Measurements from ENCODE around the gene ANGPTL2. TPM values are rescaled to one million over a fixed set of nuclear protein-coding genes. Genes with fewer than 3 reads are reported as not detected.

Gene ANGPTL2
- total RNA-seq, 1 donor from 2014 or later, result 52.3 TPM

GRCh38 chr9:127079446-127080140 is 42.8 kb downstream of the ANGPTL2 start:
- no peak for DNase-seq (ENCODE audit: extremely low read depth, low read depth, low spot score)

- DNase-seq (ENCODE audit: extremely low read depth, low read depth, low spot score), result no peak
Observed at GRCh38 chr9:127078988-127079387, 43.4 kb downstream of the ANGPTL2 start.

GRCh38 chr9:127078336-127078735 is 44.1 kb downstream of the ANGPTL2 start:
- no peak for DNase-seq (ENCODE audit: extremely low read depth, low read depth, low spot score)

- no peak for DNase-seq (ENCODE audit: extremely low read depth, low read depth, low spot score)
Observed at GRCh38 chr9:127077644-127077946, 44.8 kb downstream of the ANGPTL2 start.

GRCh38 chr9:127076860-127077643 is 45.4 kb downstream of the ANGPTL2 start:
- no peak for DNase-seq (ENCODE audit: extremely low read depth, low read depth, low spot score)

GRCh38 chr9:127075624-127076372 is 46.6 kb downstream of the ANGPTL2 start:
- DNase-seq (ENCODE audit: extremely low read depth, low read depth, low spot score), result no peak

- DNase-seq (ENCODE audit: extremely low read depth, low read depth, low spot score), result no peak
Observed at GRCh38 chr9:127074561-127075548, 47.6 kb downstream of the ANGPTL2 start.

- DNase-seq (ENCODE audit: extremely low read depth, low read depth, low spot score), result no peak
Observed at GRCh38 chr9:127067603-127068220, 54.7 kb downstream of the ANGPTL2 start.

- no peak for DNase-seq (ENCODE audit: extremely low read depth, low read depth, low spot score)
Observed at GRCh38 chr9:127066851-127067136, 55.6 kb downstream of the ANGPTL2 start.

GRCh38 chr9:127066060-127066850 is 56.2 kb downstream of the ANGPTL2 start:
- no peak for DNase-seq (ENCODE audit: extremely low read depth, low read depth, low spot score)

- DNase-seq (ENCODE audit: extremely low read depth, low read depth, low spot score), result peak; percentile 86
Observed at GRCh38 chr9:127065592-127065991, 56.8 kb downstream of the ANGPTL2 start.

- no peak for DNase-seq (ENCODE audit: extremely low read depth, low read depth, low spot score)
Observed at GRCh38 chr9:127064335-127064734, 58.1 kb downstream of the ANGPTL2 start.

GRCh38 chr9:127061411-127061810 is 61.0 kb downstream of the ANGPTL2 start:
- no peak for DNase-seq (ENCODE audit: extremely low read depth, low read depth, low spot score)

- no peak for DNase-seq (ENCODE audit: extremely low read depth, low read depth, low spot score)
Observed at GRCh38 chr9:127059765-127060361, 62.6 kb downstream of the ANGPTL2 start.

- no peak for DNase-seq (ENCODE audit: extremely low read depth, low read depth, low spot score)
Observed at GRCh38 chr9:127059030-127059429, 63.4 kb downstream of the ANGPTL2 start.

GRCh38 chr9:127058645-127059021 is 63.8 kb downstream of the ANGPTL2 start:
- DNase-seq (ENCODE audit: extremely low read depth, low read depth, low spot score), result no peak

GRCh38 chr9:127058011-127058644 is 64.3 kb downstream of the ANGPTL2 start:
- no peak for DNase-seq (ENCODE audit: extremely low read depth, low read depth, low spot score)

GRCh38 chr9:127056446-127056845 is 66.0 kb downstream of the ANGPTL2 start:
- DNase-seq (ENCODE audit: extremely low read depth, low read depth, low spot score), result no peak

Data from glomerular endothelial cell (primary cell).